ENCODE results near the gene RASA3. TPM values are rescaled to one million over a fixed set of nuclear protein-coding genes. Genes with fewer than 3 reads are reported as not detected.

The RASA3 gene
- total RNA-seq, 2 experiments from 2014 or later: 28.9 to 32.3 TPM

GRCh38 chr13:114002009-114002544 is 130.3 kb downstream of the RASA3 start:
- TF ChIP-seq, protein P1, sequence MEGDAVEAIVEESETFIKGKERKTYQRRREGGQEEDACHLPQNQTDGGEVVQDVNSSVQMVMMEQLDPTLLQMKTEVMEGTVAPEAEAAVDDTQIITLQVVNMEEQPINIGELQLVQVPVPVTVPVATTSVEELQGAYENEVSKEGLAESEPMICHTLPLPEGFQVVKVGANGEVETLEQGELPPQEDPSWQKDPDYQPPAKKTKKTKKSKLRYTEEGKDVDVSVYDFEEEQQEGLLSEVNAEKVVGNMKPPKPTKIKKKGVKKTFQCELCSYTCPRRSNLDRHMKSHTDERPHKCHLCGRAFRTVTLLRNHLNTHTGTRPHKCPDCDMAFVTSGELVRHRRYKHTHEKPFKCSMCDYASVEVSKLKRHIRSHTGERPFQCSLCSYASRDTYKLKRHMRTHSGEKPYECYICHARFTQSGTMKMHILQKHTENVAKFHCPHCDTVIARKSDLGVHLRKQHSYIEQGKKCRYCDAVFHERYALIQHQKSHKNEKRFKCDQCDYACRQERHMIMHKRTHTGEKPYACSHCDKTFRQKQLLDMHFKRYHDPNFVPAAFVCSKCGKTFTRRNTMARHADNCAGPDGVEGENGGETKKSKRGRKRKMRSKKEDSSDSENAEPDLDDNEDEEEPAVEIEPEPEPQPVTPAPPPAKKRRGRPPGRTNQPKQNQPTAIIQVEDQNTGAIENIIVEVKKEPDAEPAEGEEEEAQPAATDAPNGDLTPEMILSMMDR (IDR thresholded peaks at IDR 0.05): no peak
- ChIA-PET POLR2A (no interaction called here), CTCF (no interaction called here)
- H3K4me3 Mint-ChIP-seq: no peak overlapping the region
- DNase-seq (no peak), ATAC-seq (no peak)
- no peak overlapping the region for H3K27ac Mint-ChIP-seq
- H3K9me3 Mint-ChIP-seq: no peaks in the 10 kb centered on the region
- H3K4me1 Mint-ChIP-seq (ENCODE audit: low read depth): no peaks in the 10 kb centered on the region
- intact Hi-C loops (cut with micrococcal nuclease): no loop called here
- no peaks in the 10 kb centered on the region for H3K27me3 Mint-ChIP-seq
- peaks cover 3% of the 10 kb centered on the region for H3K36me3 Mint-ChIP-seq (ENCODE audit: low read depth)

DNA sequence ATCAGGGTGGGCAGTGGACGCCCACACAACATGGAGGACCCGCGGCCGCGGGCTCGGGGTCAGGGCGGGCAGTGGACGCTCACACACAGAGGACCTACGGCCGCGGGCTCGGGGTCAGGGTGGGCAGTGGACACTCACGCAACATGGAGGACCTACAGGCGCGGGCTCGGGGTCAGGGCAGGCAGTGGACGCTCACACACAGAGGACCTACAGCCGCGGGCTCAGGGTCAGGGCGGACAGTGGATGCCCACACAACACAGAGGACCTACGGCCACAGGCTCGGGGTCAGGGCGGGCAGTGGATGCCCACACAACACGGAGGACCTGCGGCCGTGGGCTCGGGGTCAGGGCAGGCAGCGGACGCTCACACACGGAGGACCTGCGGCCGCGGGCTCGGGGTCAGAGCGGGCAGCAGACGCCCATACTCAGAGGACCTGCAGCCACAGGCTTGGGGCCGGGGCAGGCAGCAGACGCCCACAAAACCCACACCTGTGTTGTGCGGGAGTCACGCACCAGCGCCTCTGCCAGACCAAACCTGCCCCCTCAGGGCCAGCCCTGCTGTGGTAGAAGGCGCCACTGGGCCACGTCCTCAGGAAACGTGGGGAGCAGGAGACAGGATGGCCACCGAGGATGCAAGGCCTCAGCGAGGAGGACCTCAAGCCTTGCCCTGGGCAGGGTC is 131.0 kb downstream of the RASA3 start:
- TF ChIP-seq, protein P1 (IDR thresholded peaks at IDR 0.05): no peak
- H3K9me3 Mint-ChIP-seq: no peaks in the 10 kb centered on the region
- no peak for ATAC-seq
- no peaks in the 10 kb centered on the region for H3K27me3 Mint-ChIP-seq
- intact Hi-C loops (cut with micrococcal nuclease): no loop called here
- ChIA-PET CTCF (no interaction called here), POLR2A (no interaction called here)
- no peak overlapping the region for H3K27ac Mint-ChIP-seq
- no peak overlapping the region for H3K4me3 Mint-ChIP-seq
- H3K36me3 Mint-ChIP-seq (ENCODE audit: low read depth): peaks cover 3% of the 10 kb centered on the region
- no peak for DNase-seq
- no peaks in the 10 kb centered on the region for H3K4me1 Mint-ChIP-seq (ENCODE audit: low read depth)

DNA sequence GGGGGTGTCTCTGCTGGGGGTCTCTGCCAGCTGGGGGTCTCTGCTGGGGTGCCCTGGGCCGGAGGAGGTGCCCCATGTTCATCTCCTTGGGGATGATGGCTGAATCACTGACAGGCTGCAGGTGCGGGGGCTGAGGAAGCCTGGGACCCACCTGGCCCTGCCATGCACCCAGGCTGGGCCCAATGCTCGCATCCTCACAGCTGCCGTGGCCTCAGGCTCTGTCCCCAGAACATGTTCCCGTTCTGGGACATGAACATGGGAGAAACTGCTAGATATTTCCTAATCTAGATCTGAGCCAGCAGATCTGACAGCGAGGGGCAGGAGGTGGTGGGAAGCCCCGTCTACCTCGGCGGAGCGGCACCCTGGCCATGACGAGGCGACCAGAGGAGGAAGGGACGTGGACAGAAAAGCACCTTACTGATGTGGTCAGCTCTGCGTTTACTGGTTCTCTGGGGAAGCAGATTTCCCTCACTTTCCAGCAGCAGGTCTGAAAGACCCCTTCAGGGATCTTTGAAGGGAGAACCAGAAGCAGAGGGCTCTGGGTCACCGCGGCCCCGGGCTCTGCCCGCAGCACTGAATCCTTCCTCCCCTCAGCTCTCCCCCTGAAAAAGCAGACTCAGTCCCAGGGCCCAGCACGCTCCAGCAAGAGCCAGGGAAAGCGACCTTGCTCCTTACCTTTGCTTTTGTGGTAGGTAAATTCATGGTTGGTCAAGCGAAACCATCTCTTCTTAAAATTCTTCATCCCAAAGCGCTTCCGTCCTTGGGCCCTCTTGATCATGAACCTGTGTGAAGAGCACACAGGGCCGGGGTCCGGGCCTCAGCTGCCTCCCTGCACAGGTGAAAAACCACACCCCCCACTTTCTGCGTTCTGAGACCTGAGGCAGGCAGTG is 132.0 kb downstream of the RASA3 start:
- CTCF ChIA-PET: no interaction called here
- TF ChIP-seq, protein P1 (IDR thresholded peaks at IDR 0.05): no peak
- ATAC-seq (no peak), DNase-seq (no peak)
- intact Hi-C loops (cut with micrococcal nuclease): no loop called here
- H3K4me3 Mint-ChIP-seq: no peak overlapping the region
- H3K27ac Mint-ChIP-seq: no peak overlapping the region
- POLR2A ChIA-PET: interaction anchor here (1.6 kb wide), 1 partner anchor 32 kb away, joined by 3 read pairs; no protein-coding TSS in a partner anchor
- H3K4me1 Mint-ChIP-seq (ENCODE audit: low read depth): no peaks in the 10 kb centered on the region
- no peaks in the 10 kb centered on the region for H3K27me3 Mint-ChIP-seq
- H3K36me3 Mint-ChIP-seq (ENCODE audit: low read depth): peaks cover 3% of the 10 kb centered on the region
- no peaks in the 10 kb centered on the region for H3K9me3 Mint-ChIP-seq

DNA sequence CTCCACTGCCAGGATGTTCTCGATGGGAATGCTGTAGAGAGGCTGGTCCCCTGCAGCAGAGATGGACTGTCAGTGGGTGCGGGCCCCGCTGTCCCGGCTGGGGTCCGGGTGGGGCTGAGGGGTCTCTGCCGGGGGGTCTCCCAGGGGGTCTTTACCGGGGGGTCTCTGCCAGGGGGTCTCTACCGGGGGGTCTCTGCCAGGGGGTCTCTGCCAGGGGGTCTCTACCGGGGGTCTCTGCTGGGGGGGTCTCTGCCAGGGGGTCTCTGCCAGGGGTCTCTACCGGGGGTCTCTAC is 132.9 kb downstream of the RASA3 start:
- Mint-ChIP-seq H3K27ac (no peak overlapping the region), H3K4me3 (no peak overlapping the region), H3K9me3 (no peaks in the 10 kb centered on the region), H3K27me3 (no peaks in the 10 kb centered on the region), H3K4me1 (ENCODE audit: low read depth) (no peaks in the 10 kb centered on the region), H3K36me3 (ENCODE audit: low read depth) (peaks cover 3% of the 10 kb centered on the region)
- POLR2A ChIA-PET: interaction anchor here (1.6 kb wide), 1 partner anchor 32 kb away, joined by 3 read pairs; no protein-coding TSS in a partner anchor
- ATAC-seq: no peak
- TF ChIP-seq, protein P1 (IDR thresholded peaks at IDR 0.05): no peak
- DNase-seq: no peak
- intact Hi-C loops (cut with micrococcal nuclease): no loop called here
- CTCF ChIA-PET: no interaction called here

All from activated CD8-positive, alpha-beta T cell treated with anti-CD3 and anti-CD28 coated beads for 36 hours (primary cell).